Left lung (tissue), 10 donors: ENCODE measurements around the gene KIRREL3. TPM values are rescaled to one million over a fixed set of nuclear protein-coding genes. Genes with fewer than 3 reads are reported as not detected.

Source experiments
- ATAC-seq: fragments of 200-7000 bp; cut with Tn5 transposase; one replicate; pipeline ENCODE4 v1.9.1; 2020; ENCODE audit warnings: moderate library complexity
- DNase-seq, 4 donors: peaks; one replicate each; pipeline ENCODE4 v3.0.0-alpha.2; 2013 to 2020
- H3K27ac ChIP-seq, 2 donors: fragments of 200-600 bp; sonication (generic) in 1 of 2; one replicate each; pipeline versions ENCODE4 v1.5.0 to v1.8.0; 2020 to 2021
- H3K27me3 ChIP-seq, 2 donors: fragments of 200-600 bp; sonication (generic) in 1 of 2; one replicate each; pipeline versions ENCODE4 v1.5.0 to v1.8.0; 2020 to 2021
- H3K36me3 ChIP-seq, 2 donors: fragments of 200-600 bp; sonication (generic) in 1 of 2; one replicate each; pipeline versions ENCODE4 v1.5.0 to v1.8.0; 2020 to 2021
- H3K4me1 ChIP-seq, 2 donors: fragments of 200-600 bp; one replicate each; pipeline ENCODE4 v1.8.0; 2021
- H3K4me3 ChIP-seq, 2 donors: fragments of 200-600 bp; sonication (generic) in 1 of 2; one replicate each; pipeline versions ENCODE4 v1.5.0 to v1.8.0; 2020 to 2021; ENCODE audit warnings: mild to moderate bottlenecking in 1 of 2
- H3K9me3 ChIP-seq, 2 donors: fragments of 200-600 bp; sonication (generic) in 1 of 2; one replicate each; pipeline versions ENCODE4 v1.5.0 to v1.8.0; 2020 to 2021
- CTCF ChIP-seq, 2 donors: fragments of 200-600 bp; sonication (generic) in 1 of 2; IDR thresholded peaks; one replicate each; pipeline versions ENCODE4 v1.5.0 to v1.8.0; 2021; ENCODE audit warnings: antibody characterized with exemption in 2 of 2
- intact Hi-C, 2 donors: fragments of 100-400 bp; cut with DNase I; formaldehyde crosslinking; loops; one replicate each; pipeline versions ENCODE4 v1.11.2 to v1.14.2; 2022
- polyA plus RNA-seq, 6 donors: library from polyadenylated mRNA; unstranded; fragments of 120-200 nt; gene quantifications; one replicate each; pipeline ENCODE4 v1.2.1, GENCODE V29; 2013; ENCODE audit not compliant: insufficient read length in 6 of 6
- total RNA-seq, 2 donors: library from RNA; stranded (reverse); fragmentation: NEBNext Ultra II Directional; extraction: Animal tissue kit (Norgen Biotek cat#: 25700); gene quantifications; one replicate each; pipeline ENCODE4 v1.2.1, GENCODE V29; 2021
- donor health status: DM: no; HTN: yes; CAD: no.
- donor health status: DM: no; HTN: no; CAD: no.

KIRREL3 gene
- total and polyA plus RNA-seq, 8 donors: 1.6 to 2.5 (median 2.0) TPM; not detected in 2

GRCh38 chr11:126990716-126991480, 9.7 kb downstream of the KIRREL3 start:
- Histone ChIP-seq H3K9me3 (no peaks in the 10 kb centered on the region), H3K4me1 (no peaks in the 10 kb centered on the region), H3K27ac (no peak overlapping the region), H3K36me3 (no peaks in the 10 kb centered on the region), H3K4me3 (no peak overlapping the region), H3K27me3 (peaks cover 0 to 18% of the 10 kb centered on the region in 2 donors)
- TF ChIP-seq CTCF (IDR thresholded peaks at IDR 0.05): peak in 1 of 2 donors; percentile 10
- no peak for ATAC-seq
- no peak for DNase-seq
- intact Hi-C loops: loop anchor here in 1 of 2 donors (5.0 kb wide), 1 partner anchor 274 kb away; no protein-coding TSS in a partner anchor

GRCh38 chr11:126989942-126990715, 10.4 kb downstream of the KIRREL3 start:
- Histone ChIP-seq H3K4me1 (no peaks in the 10 kb centered on the region), H3K4me3 (no peak overlapping the region), H3K9me3 (no peaks in the 10 kb centered on the region), H3K27me3 (peaks cover 0 to 18% of the 10 kb centered on the region in 2 donors), H3K27ac (no peak overlapping the region), H3K36me3 (no peaks in the 10 kb centered on the region)
- intact Hi-C loops: loop anchor here (5.0 to 10.0 kb wide), 2 partner anchors 273 to 275 kb away; no protein-coding TSS in a partner anchor
- DNase-seq (peak; percentile 47 to 87 (median 66)), ATAC-seq (peak; percentile 97)
- TF ChIP-seq CTCF (IDR thresholded peaks at IDR 0.05): peak; percentile 85 to 89

- DNase-seq (no peak), ATAC-seq (no peak)
- H3K36me3 ChIP-seq: no peaks in the 10 kb centered on the region
- H3K9me3 ChIP-seq: no peaks in the 10 kb centered on the region
- H3K27me3 ChIP-seq: peaks cover 0 to 18% of the 10 kb centered on the region in 2 donors
- H3K27ac ChIP-seq: no peak overlapping the region
- intact Hi-C loops: loop anchor here in 1 of 2 donors (10.0 kb wide), 1 partner anchor 274 kb away; no protein-coding TSS in a partner anchor
- TF ChIP-seq CTCF (IDR thresholded peaks at IDR 0.05): no peak
- no peak overlapping the region for H3K4me3 ChIP-seq
- no peaks in the 10 kb centered on the region for H3K4me1 ChIP-seq
Measured at GRCh38 chr11:126988655-126989054, 11.9 kb downstream of the KIRREL3 start.

- DNase-seq (no peak), ATAC-seq (no peak)
- TF ChIP-seq CTCF (IDR thresholded peaks at IDR 0.05): no peak
- Histone ChIP-seq H3K9me3 (no peaks in the 10 kb centered on the region), H3K36me3 (no peaks in the 10 kb centered on the region), H3K27me3 (peaks cover 0 to 3% of the 10 kb centered on the region in 2 donors), H3K4me1 (no peaks in the 10 kb centered on the region), H3K4me3 (no peak overlapping the region), H3K27ac (no peak overlapping the region)
- intact Hi-C loops: loop anchor here in 1 of 2 donors (10.0 kb wide), 1 partner anchor 267 kb away; no protein-coding TSS in a partner anchor
Measured at GRCh38 chr11:126981635-126982034, 18.9 kb downstream of the KIRREL3 start.

- H3K27me3 ChIP-seq: no peaks in the 10 kb centered on the region
Measured at GRCh38 chr11:126978911-126979310, 21.7 kb downstream of the KIRREL3 start.

More at GRCh38 chr11:126978911-126979310, 21.7 kb downstream of the KIRREL3 start:
- Histone ChIP-seq H3K36me3 (no peaks in the 10 kb centered on the region), H3K9me3 (no peaks in the 10 kb centered on the region), H3K4me3 (no peak overlapping the region), H3K4me1 (no peaks in the 10 kb centered on the region), H3K27ac (no peak overlapping the region)
- DNase-seq: no peak
- intact Hi-C loops: no loop called here
- no peak for ATAC-seq
- TF ChIP-seq CTCF (IDR thresholded peaks at IDR 0.05): no peak
